HepG2 (cell line): ENCODE results near the gene EGR2. TPM values are rescaled to one million over a fixed set of nuclear protein-coding genes. Genes with fewer than 3 reads are reported as not detected.

ENCODE experiments used
- ATF1 ChIP-seq: IDR thresholded peaks from 2 replicates; pipeline ENCODE4 v1.6.1; 2016; ENCODE audit warnings: mild to moderate bottlenecking, control low read depth
- CC2D1A ChIP-seq: sonication (generic); formaldehyde crosslinking; IDR thresholded peaks from 2 replicates; pipeline ENCODE4 v1.8.1; 2023; ENCODE audit warnings: mild to moderate bottlenecking, missing genetic modification reagents
- ETV5 ChIP-seq: IDR thresholded peaks from 2 replicates; pipeline ENCODE4 v1.6.1; 2018; ENCODE audit warnings: missing biosample characterization, missing genetic modification reagents, inconsistent platforms, borderline replicate concordance
- MXD4 ChIP-seq: IDR thresholded peaks from 2 replicates; pipeline ENCODE4 v1.6.1; 2016; ENCODE audit warnings: mild to moderate bottlenecking, missing biosample characterization, missing genetic modification reagents
- NFATC3 ChIP-seq: sonication (generic); formaldehyde crosslinking; IDR thresholded peaks from 2 replicates; pipeline ENCODE4 v1.5.1; 2020; ENCODE audit warnings: mild to moderate bottlenecking, missing genetic modification reagents
- RXRA ChIP-seq: sonication (generic); formaldehyde crosslinking; IDR thresholded peaks from 2 replicates; pipeline ENCODE4 v1.5.1; 2020; ENCODE audit warnings: missing genetic modification reagents
- SALL1 ChIP-seq: sonication (generic); formaldehyde crosslinking; IDR thresholded peaks from 2 replicates; pipeline ENCODE4 v1.8.0; 2022; ENCODE audit warnings: mild to moderate bottlenecking, missing genetic modification reagents
- SOX13 ChIP-seq, 3 experiments: fragments of 450-650 bp in 1 of 3; sonication (generic) in 1 of 3; formaldehyde crosslinking in 1 of 3; IDR thresholded peaks in 2 of 3; conservative IDR thresholded peaks in 1 of 3; 2 replicates each; pipeline versions ENCODE4 v1.5.0 to v1.6.1; 2016 to 2020; ENCODE audit warnings: antibody characterized with exemption in 1 of 3, mild to moderate bottlenecking in 1 of 3, missing compliant biosample characterization in 1 of 3, missing genetic modification reagents in 1 of 3, moderate library complexity in 1 of 3
- SUZ12 ChIP-seq: fragments of 150-350 bp; IDR thresholded peaks from 2 replicates; pipeline ENCODE4 v1.6.1; 2014; ENCODE audit warnings: low read depth, low read length
- TCF7 ChIP-seq: sonication (generic); IDR thresholded peaks from 2 replicates; pipeline ENCODE4 v1.6.1; 2016; ENCODE audit warnings: antibody characterized with exemption, low read depth
- TFE3 ChIP-seq: IDR thresholded peaks from 2 replicates; pipeline ENCODE4 v1.6.1; 2016
- ZNF224 ChIP-seq: sonication (generic); formaldehyde crosslinking; IDR thresholded peaks from 2 replicates; pipeline ENCODE4 v1.5.0; 2020; ENCODE audit warnings: mild to moderate bottlenecking, missing genetic modification reagents
- ZNF276 ChIP-seq: sonication (generic); formaldehyde crosslinking; IDR thresholded peaks from 2 replicates; pipeline ENCODE4 v1.4.0; 2020; ENCODE audit warnings: mild to moderate bottlenecking, low read depth, missing genetic modification reagents
- ZNF484 ChIP-seq: sonication (generic); formaldehyde crosslinking; IDR thresholded peaks from 2 replicates; pipeline ENCODE4 v1.5.1; 2020; ENCODE audit warnings: mild to moderate bottlenecking, low read depth, missing genetic modification reagents, borderline replicate concordance
- ZNF556 ChIP-seq: sonication (generic); formaldehyde crosslinking; IDR thresholded peaks from 2 replicates; pipeline ENCODE4 v1.4.0; 2020; ENCODE audit warnings: mild to moderate bottlenecking, missing genetic modification reagents, borderline replicate concordance
- ZNF562 ChIP-seq: sonication (generic); formaldehyde crosslinking; IDR thresholded peaks from 2 replicates; pipeline ENCODE4 v1.8.0; 2022; ENCODE audit warnings: missing genetic modification reagents, borderline replicate concordance
- ZNF577 ChIP-seq: sonication (generic); formaldehyde crosslinking; IDR thresholded peaks from 2 replicates; pipeline ENCODE4 v1.4.0; 2020; ENCODE audit warnings: mild to moderate bottlenecking, low read depth, missing genetic modification reagents, borderline replicate concordance
- ZNF644 ChIP-seq: IDR thresholded peaks from 2 replicates; pipeline ENCODE4 v1.6.1; 2016; ENCODE audit warnings: low read depth
- ZNF670 ChIP-seq: sonication (generic); formaldehyde crosslinking; IDR thresholded peaks from 2 replicates; pipeline ENCODE4 v1.8.0; 2022; ENCODE audit warnings: mild to moderate bottlenecking, missing genetic modification reagents, borderline replicate concordance
- polyA plus RNA-seq, 8 experiments: library from polyadenylated mRNA; depleted of rRNA in 3 of 8; stranded (reverse) in 7 of 8; unstranded in 1 of 8; fragments of >200 nt; fragmentation: Illumina TruSeq in 4 of 8; extraction: Trizol in 4 of 8; gene quantifications; 2 replicates each; pipeline versions ENCODE4 v1.2.1 to v1.2.3, GENCODE V29; 2011 to 2016; ENCODE audit warnings: low read depth in 4 of 8, missing spikeins in 1 of 8, mixed read lengths in 1 of 8; ENCODE audit not compliant: insufficient read depth in 1 of 8
- total RNA-seq, 5 experiments: library from RNA; depleted of rRNA; stranded (reverse); fragments of >200 nt; fragmentation: Illumina TruSeq; extraction: Trizol; gene quantifications; 2 replicates each; pipeline ENCODE4 v1.2.3, GENCODE V29; 2016; ENCODE audit warnings: low read depth in 1 of 5
- TF ChIP-seq, protein P1 (sequence below): sonication (generic); formaldehyde crosslinking; IDR thresholded peaks from 2 replicates; pipeline ENCODE4 v1.4.0; 2020; ENCODE audit warnings: missing genetic modification reagents
- TF ChIP-seq, protein P2 (sequence below): sonication (generic); formaldehyde crosslinking; IDR thresholded peaks from 2 replicates; pipeline ENCODE4 v1.4.0; 2020; ENCODE audit warnings: missing genetic modification reagents
- TF ChIP-seq, protein P3 (sequence below): sonication (generic); formaldehyde crosslinking; IDR thresholded peaks from 2 replicates; pipeline ENCODE4 v1.9.0; 2021; ENCODE audit warnings: missing genetic modification reagents, mild to moderate bottlenecking, borderline replicate concordance

EGR2 gene
- total and polyA plus RNA-seq, 2 of the 13 experiments (the other 11 are each of a cell fraction or from before 2014, with no cell fraction given): 0.11 to 0.15 TPM

DNA sequence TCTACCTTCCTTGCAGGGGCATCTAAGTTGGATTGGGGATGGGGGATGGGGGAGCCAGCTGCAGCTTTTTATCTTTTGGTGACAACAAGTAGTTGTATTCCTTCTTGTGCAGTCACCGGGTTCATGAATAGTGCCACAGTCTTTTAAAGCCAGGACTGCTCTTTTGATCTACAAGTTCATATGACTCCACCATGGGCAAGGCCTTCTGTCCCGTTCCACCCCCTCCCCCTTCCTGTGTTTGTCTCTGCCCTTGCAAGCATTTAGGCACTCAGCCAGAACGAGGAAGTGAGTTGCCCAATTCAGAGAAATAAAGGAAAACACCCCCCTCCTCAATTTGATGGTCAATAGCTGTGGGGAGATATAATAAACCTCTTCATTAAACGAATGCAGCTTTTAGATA lies 44.8 kb upstream of the EGR2 start (continued):
- TF ChIP-seq ZNF670 (CRISPR knock-in tag): no peak
- peak; percentile 21; the same call in 1 of the 2 replicates for TF ChIP-seq RXRA
- TF ChIP-seq, protein P1, sequence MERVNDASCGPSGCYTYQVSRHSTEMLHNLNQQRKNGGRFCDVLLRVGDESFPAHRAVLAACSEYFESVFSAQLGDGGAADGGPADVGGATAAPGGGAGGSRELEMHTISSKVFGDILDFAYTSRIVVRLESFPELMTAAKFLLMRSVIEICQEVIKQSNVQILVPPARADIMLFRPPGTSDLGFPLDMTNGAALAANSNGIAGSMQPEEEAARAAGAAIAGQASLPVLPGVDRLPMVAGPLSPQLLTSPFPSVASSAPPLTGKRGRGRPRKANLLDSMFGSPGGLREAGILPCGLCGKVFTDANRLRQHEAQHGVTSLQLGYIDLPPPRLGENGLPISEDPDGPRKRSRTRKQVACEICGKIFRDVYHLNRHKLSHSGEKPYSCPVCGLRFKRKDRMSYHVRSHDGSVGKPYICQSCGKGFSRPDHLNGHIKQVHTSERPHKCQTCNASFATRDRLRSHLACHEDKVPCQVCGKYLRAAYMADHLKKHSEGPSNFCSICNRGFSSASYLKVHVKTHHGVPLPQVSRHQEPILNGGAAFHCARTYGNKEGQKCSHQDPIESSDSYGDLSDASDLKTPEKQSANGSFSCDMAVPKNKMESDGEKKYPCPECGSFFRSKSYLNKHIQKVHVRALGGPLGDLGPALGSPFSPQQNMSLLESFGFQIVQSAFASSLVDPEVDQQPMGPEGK: 0 out of 2 replicates have a peak, but pooled peaks have one; percentile 32
- TF ChIP-seq SUZ12: no peak
- TF ChIP-seq ZNF562 (CRISPR knock-in tag): no peak
- TF ChIP-seq NFATC3 (CRISPR knock-in tag): no peak
- no peak for TF ChIP-seq SOX13 (IDR thresholded peaks at IDR 0.05)
- peak in 1 of 2 experiments; percentile 36; a peak in 1 of 4 replicates for TF ChIP-seq SOX13 (CRISPR knock-in tag; conservative IDR thresholded peaks at IDR 0.05 in 1 of 2, IDR thresholded peaks at IDR 0.05 in 1 of 2)
- peak; percentile 18; the same call in 1 of the 2 replicates for TF ChIP-seq SALL1 (CRISPR knock-in tag)
- TF ChIP-seq ETV5 (CRISPR knock-in tag): no peak; the same call in 1 of the 2 replicates
- TF ChIP-seq MXD4: no peak
- peak; percentile 55; the same call in 1 of the 2 replicates for TF ChIP-seq TCF7
- TF ChIP-seq, protein P2, sequence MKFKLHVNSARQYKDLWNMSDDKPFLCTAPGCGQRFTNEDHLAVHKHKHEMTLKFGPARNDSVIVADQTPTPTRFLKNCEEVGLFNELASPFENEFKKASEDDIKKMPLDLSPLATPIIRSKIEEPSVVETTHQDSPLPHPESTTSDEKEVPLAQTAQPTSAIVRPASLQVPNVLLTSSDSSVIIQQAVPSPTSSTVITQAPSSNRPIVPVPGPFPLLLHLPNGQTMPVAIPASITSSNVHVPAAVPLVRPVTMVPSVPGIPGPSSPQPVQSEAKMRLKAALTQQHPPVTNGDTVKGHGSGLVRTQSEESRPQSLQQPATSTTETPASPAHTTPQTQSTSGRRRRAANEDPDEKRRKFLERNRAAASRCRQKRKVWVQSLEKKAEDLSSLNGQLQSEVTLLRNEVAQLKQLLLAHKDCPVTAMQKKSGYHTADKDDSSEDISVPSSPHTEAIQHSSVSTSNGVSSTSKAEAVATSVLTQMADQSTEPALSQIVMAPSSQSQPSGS (CRISPR knock-in tag): no peak
- TF ChIP-seq ZNF224 (CRISPR knock-in tag): no peak
- peak; percentile 48; the same call in 1 of the 2 replicates for TF ChIP-seq TFE3 (CRISPR knock-in tag)
- no peak for TF ChIP-seq ZNF556 (CRISPR knock-in tag)
- no peak for TF ChIP-seq ZNF484 (CRISPR knock-in tag)
- TF ChIP-seq ATF1 (CRISPR knock-in tag): no peak
- no peak for TF ChIP-seq CC2D1A (CRISPR knock-in tag)
- TF ChIP-seq, protein P3, sequence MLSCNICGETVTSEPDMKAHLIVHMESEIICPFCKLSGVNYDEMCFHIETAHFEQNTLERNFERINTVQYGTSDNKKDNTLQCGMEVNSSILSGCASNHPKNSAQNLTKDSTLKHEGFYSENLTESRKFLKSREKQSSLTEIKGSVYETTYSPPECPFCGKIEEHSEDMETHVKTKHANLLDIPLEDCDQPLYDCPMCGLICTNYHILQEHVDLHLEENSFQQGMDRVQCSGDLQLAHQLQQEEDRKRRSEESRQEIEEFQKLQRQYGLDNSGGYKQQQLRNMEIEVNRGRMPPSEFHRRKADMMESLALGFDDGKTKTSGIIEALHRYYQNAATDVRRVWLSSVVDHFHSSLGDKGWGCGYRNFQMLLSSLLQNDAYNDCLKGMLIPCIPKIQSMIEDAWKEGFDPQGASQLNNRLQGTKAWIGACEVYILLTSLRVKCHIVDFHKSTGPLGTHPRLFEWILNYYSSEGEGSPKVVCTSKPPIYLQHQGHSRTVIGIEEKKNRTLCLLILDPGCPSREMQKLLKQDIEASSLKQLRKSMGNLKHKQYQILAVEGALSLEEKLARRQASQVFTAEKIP (CRISPR knock-in tag): no peak
- no peak for TF ChIP-seq ZNF577
- no peak for TF ChIP-seq ZNF276 (CRISPR knock-in tag)
- TF ChIP-seq ZNF644 (CRISPR knock-in tag): peak; percentile 46; the same call in 1 of the 2 replicates
